ENCODE measurements around the gene SMIM9.

The SMIM9 gene

DNA sequence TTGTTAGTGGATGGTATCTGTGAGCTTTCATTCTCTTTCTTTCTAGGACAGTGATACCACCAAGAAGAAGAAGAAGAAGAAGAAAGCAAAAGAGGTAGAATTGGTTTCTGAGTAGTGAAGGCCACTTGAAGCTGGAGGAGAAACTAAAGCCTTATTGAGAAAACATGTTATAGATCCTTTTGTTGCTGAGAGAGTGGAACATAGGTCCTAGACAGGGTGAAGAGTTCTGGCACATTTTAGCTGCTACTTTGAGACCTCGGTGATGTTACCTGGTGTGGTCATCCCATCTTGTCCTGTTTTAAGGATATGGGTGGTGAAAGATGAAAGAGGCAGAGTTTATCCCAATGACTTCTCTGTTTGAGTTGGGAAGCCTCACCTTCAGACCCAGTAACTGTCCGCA, 57.7 kb downstream of the SMIM9 start:
- DNase-seq: no peak

GRCh38 chrX:154775419-154776349, 58.8 kb downstream of the SMIM9 start:
- no peak for DNase-seq

- no peak for DNase-seq
Observed at GRCh38 chrX:154774622-154775021, 59.8 kb downstream of the SMIM9 start.
